Neural cell (in vitro differentiated cells): ENCODE measurements around the gene PCDHGA5. TPM values are rescaled to one million over a fixed set of nuclear protein-coding genes. Genes with fewer than 3 reads are reported as not detected.

ENCODE experiments used
- H2AFZ ChIP-seq: fragments of 200-600, 300-800 bp; sonication (generic), shearing (Covaris generic); 2 replicates; pipeline ENCODE4 v1.6.0; 2014; ENCODE audit warnings: low read depth, mild to moderate bottlenecking, antibody characterized with exemption, low read length, moderate library complexity
- H3F3A ChIP-seq: fragments of 200-600 bp; shearing (Covaris generic); 2 replicates; pipeline ENCODE4 v1.6.1; 2016; ENCODE audit warnings: mild to moderate bottlenecking, moderate library complexity, mixed read lengths, antibody characterized with exemption, low read length; ENCODE audit not compliant: insufficient read depth, poor library complexity, severe bottlenecking
- H3K27ac ChIP-seq: fragments of 200-600, 300-800 bp; sonication (generic), shearing (Covaris generic); 2 replicates; pipeline ENCODE4 v1.5.1; 2014; ENCODE audit warnings: mild to moderate bottlenecking, low read length, moderate library complexity
- H3K27me3 ChIP-seq: fragments of 300-800, 200-600 bp; sonication (generic), shearing (Covaris generic); 2 replicates; pipeline ENCODE4 v1.6.0; 2014; ENCODE audit warnings: mild to moderate bottlenecking, low read depth, low read length, moderate library complexity; ENCODE audit not compliant: insufficient read depth
- H3K36me3 ChIP-seq: fragments of 300-800, 200-600 bp; sonication (generic), shearing (Covaris generic); 2 replicates; pipeline ENCODE4 v1.5.1; 2014; ENCODE audit warnings: mild to moderate bottlenecking, antibody characterized with exemption, low read length, moderate library complexity; ENCODE audit not compliant: insufficient read depth
- H3K4me2 ChIP-seq: fragments of 300-800, 200-600 bp; sonication (generic), shearing (Covaris generic); 2 replicates; pipeline ENCODE4 v1.6.0; 2014; ENCODE audit warnings: mild to moderate bottlenecking, low read length
- H3K4me3 ChIP-seq: fragments of 300-800, 200-600 bp; sonication (generic), shearing (Covaris generic); 2 replicates; pipeline ENCODE4 v1.5.1; 2014; ENCODE audit warnings: mild to moderate bottlenecking, low read length, moderate library complexity
- H3K79me2 ChIP-seq: fragments of 200-600 bp; shearing (Covaris generic); replicated peaks from 2 replicates; pipeline ENCODE4 v1.6.0; 2014; ENCODE audit warnings: mild to moderate bottlenecking, low read length, moderate library complexity; ENCODE audit not compliant: insufficient read depth
- H3K9ac ChIP-seq: fragments of 300-800, 200-600 bp; sonication (generic), shearing (Covaris generic); 2 replicates; pipeline ENCODE4 v1.6.1; 2016; ENCODE audit warnings: mild to moderate bottlenecking, low read length, mixed read lengths
- H3K9me2 ChIP-seq: fragments of 200-600 bp; shearing (Covaris generic); 2 replicates; pipeline ENCODE4 v1.6.1; 2016; ENCODE audit warnings: mild to moderate bottlenecking, low read length, mixed read lengths; ENCODE audit not compliant: insufficient read depth
- H3K9me3 ChIP-seq: fragments of 200-600, 300-800 bp; sonication (generic), shearing (Covaris generic); 2 replicates; pipeline ENCODE4 v1.6.1; 2016; ENCODE audit warnings: mild to moderate bottlenecking, mixed run types, low read length, moderate library complexity, mixed read lengths
- H4K20me1 ChIP-seq: fragments of 200-600 bp; shearing (Covaris generic); 2 replicates; pipeline ENCODE4 v1.6.1; 2016; ENCODE audit warnings: mild to moderate bottlenecking, mixed run types; ENCODE audit not compliant: insufficient read depth
- CTCF ChIP-seq: fragments of 450-650 bp; IDR thresholded peaks from 2 replicates; pipeline ENCODE4 v1.5.1; 2014; ENCODE audit warnings: antibody characterized with exemption, mild to moderate bottlenecking, moderate library complexity; ENCODE audit not compliant: poor library complexity, severe bottlenecking
- EP300 ChIP-seq: fragments of 450-650 bp; conservative IDR thresholded peaks from 2 replicates; pipeline ENCODE4 v1.6.1; 2014; ENCODE audit warnings: antibody characterized with exemption, mild to moderate bottlenecking, moderate library complexity; ENCODE audit not compliant: poor library complexity, severe bottlenecking
- EZH2 ChIP-seq: fragments of 200-600, 300-800 bp; shearing (Covaris generic), sonication (generic); IDR thresholded peaks from 2 replicates; pipeline ENCODE4 v1.6.1; 2014; ENCODE audit warnings: antibody characterized with exemption, low read length, borderline replicate concordance, mild to moderate bottlenecking; ENCODE audit not compliant: insufficient read depth, poor library complexity, severe bottlenecking
- MXI1 ChIP-seq: fragments of 450-650 bp; conservative IDR thresholded peaks from 2 replicates; pipeline ENCODE4 v1.6.1; 2014; ENCODE audit warnings: antibody characterized with exemption, mild to moderate bottlenecking; ENCODE audit not compliant: poor library complexity, severe bottlenecking
- POLR2AphosphoS5 ChIP-seq: IDR thresholded peaks from 2 replicates; pipeline ENCODE4 v1.6.1; 2012
- RAD21 ChIP-seq: fragments of 450-650 bp; conservative IDR thresholded peaks from 2 replicates; pipeline ENCODE4 v1.6.1; 2014; ENCODE audit warnings: antibody characterized with exemption, mild to moderate bottlenecking, moderate library complexity
- REST ChIP-seq: IDR thresholded peaks from 2 replicates; pipeline ENCODE4 v1.6.1; 2012; ENCODE audit warnings: borderline replicate concordance
- SMC3 ChIP-seq: fragments of 450-650 bp; conservative IDR thresholded peaks from 2 replicates; pipeline ENCODE4 v1.6.1; 2014; ENCODE audit warnings: antibody characterized with exemption, mild to moderate bottlenecking, moderate library complexity; ENCODE audit not compliant: poor library complexity
- TAF1 ChIP-seq: IDR thresholded peaks from 2 replicates; pipeline ENCODE4 v1.6.1; 2012; ENCODE audit warnings: low read depth
- polyA plus RNA-seq: library from polyadenylated mRNA; depleted of rRNA; stranded (reverse); fragments of >200 nt; gene quantifications from 2 replicates; pipeline ENCODE4 v1.2.3, GENCODE V29; 2014

Gene PCDHGA5
- polyA plus RNA-seq, 1 donor from 2014 or later, result 0.25 TPM

GRCh38 chr5:141382469-141383294, 18.7 kb downstream of the PCDHGA5 start, which contains the start of gene PCDHGA7:
TSS of gene PCDHGA7 (plus strand) at chr5:141382742. CDS start at chr5:141382900, 158 bp downstream.
- H4K20me1 ChIP-seq, result no peaks in the 10 kb centered on the region
- H2AFZ ChIP-seq, result no peak within 1 kb of the TSS
- H3K9me2 ChIP-seq, result no peaks in the 10 kb centered on the region
- no peak within 1 kb of the TSS for H3K4me2 ChIP-seq
- no peak for TF ChIP-seq EP300
- TF ChIP-seq POLR2AphosphoS5, result no peak
- TF ChIP-seq SMC3, result no peak
- TF ChIP-seq REST, result no peak
- TF ChIP-seq RAD21, result no peak
- no peak for TF ChIP-seq CTCF
- TF ChIP-seq MXI1, result no peak
- no peak for TF ChIP-seq TAF1
- no peak for TF ChIP-seq EZH2
- H3K9me3 ChIP-seq, result peaks cover 22% of the 10 kb centered on the region
- no peaks in the 10 kb centered on the region for H3K79me2 ChIP-seq
- H3F3A ChIP-seq, result no peaks in the 10 kb centered on the region
- H3K36me3 ChIP-seq, result no peaks in the 10 kb centered on the region
- H3K9ac ChIP-seq, result no peak within 1 kb of the TSS
- no peaks in the 10 kb centered on the region for H3K27me3 ChIP-seq
- H3K27ac ChIP-seq, result no peak within 1 kb of the TSS
- H3K4me3 ChIP-seq, result no peak within 1 kb of the TSS

DNA sequence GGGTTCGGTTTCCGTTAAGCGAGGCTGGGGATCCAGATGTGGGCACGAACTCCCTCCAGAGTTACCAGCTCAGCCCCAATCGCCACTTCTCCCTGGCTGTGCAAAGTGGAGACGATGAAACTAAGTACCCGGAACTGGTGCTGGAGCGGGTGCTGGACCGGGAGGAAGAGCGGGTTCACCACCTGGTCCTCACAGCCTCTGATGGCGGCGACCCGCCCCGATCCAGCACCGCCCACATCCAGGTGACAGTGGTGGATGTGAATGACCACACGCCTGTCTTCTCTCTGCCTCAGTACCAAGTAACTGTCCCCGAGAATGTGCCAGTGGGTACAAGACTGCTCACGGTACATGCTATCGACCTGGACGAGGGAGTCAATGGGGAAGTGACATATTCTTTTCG, 19.4 kb downstream of the PCDHGA5 start:
- Histone ChIP-seq H3K27ac (no peak overlapping the region), H4K20me1 (no peaks in the 10 kb centered on the region), H2AFZ (no peak overlapping the region), H3K4me2 (no peak overlapping the region), H3K9me3 (peaks cover 22% of the 10 kb centered on the region), H3F3A (no peaks in the 10 kb centered on the region), H3K4me3 (no peak overlapping the region), H3K79me2 (no peaks in the 10 kb centered on the region), H3K9me2 (no peaks in the 10 kb centered on the region), H3K36me3 (no peaks in the 10 kb centered on the region), H3K9ac (no peak overlapping the region), H3K27me3 (no peaks in the 10 kb centered on the region)
- TF ChIP-seq SMC3 (no peak), EP300 (no peak), MXI1 (no peak), CTCF (no peak), TAF1 (no peak), REST (no peak), EZH2 (no peak)
